Measurements from ENCODE around the gene IST1. TPM values are rescaled to one million over a fixed set of nuclear protein-coding genes. Genes with fewer than 3 reads are reported as not detected.

Gene IST1
- total and polyA plus RNA-seq, 9 of the 15 experiments (the other 6 are each of a cell fraction or from before 2014, with no cell fraction given): 135 to 334 (median 188) TPM

- no peak for TF ChIP-seq PBX2 (CRISPR knock-in tag; IDR thresholded peaks at IDR 0.05; ENCODE audit: low read depth)
- no peak for TF ChIP-seq PBX2 (tag; conservative IDR thresholded peaks at IDR 0.05; ENCODE audit: low read depth)
Measured at GRCh38 chr16:71899171-71899570, 3.8 kb downstream of the IST1 start (continued).

GRCh38 chr16:71902656-71903365, 7.5 kb downstream of the IST1 start:
- no peaks in the 10 kb centered on the region for H3K9me3 ChIP-seq (replicated peaks; ENCODE audit: control insufficient read depth, insufficient read depth, low read depth, low read length)
- 83% methylated on average over 5 of the region's 5 CpGs for WGBS (ENCODE audit: insufficient coverage, low coverage, missing lambda C conversion rate)
- H3K36me3 ChIP-seq (ENCODE audit: control insufficient read depth, insufficient read depth, low read length): peaks cover 17% of the 10 kb centered on the region
- CTCF ChIA-PET (ENCODE audit: low intra/inter-chr PET ratio): no interaction called here
- no peaks in the 10 kb centered on the region for H3K9me1 ChIP-seq (ENCODE audit: control insufficient read depth, insufficient read depth, low read length)
- H3K4me2 ChIP-seq (ENCODE audit: insufficient read depth, low read length): no peak overlapping the region
- FAIRE-seq (no peak), DNase-seq (ENCODE audit: extremely low read depth in 1 of 4, low spot score in 3 of 4) (no peak), ATAC-seq (no peak)
- no peak overlapping the region for H2AFZ ChIP-seq (ENCODE audit: low read depth, low read length)
- no TSS peak for BruUV-seq (replicated peaks)
- H3K27me3 ChIP-seq (ENCODE audit: control insufficient read depth in 2 of 2, insufficient read depth in 2 of 2, low read length in 2 of 2): no peaks in the 10 kb centered on the region
- intact Hi-C loops (cut with micrococcal nuclease): no loop called here
- H3K27ac ChIP-seq (ENCODE audit: extremely low read depth, low read depth, low read length): no peak overlapping the region
- in situ Hi-C loops (cut with MboI): no loop called here
- POLR2A ChIA-PET: interaction anchor here (0.6 to 1.5 kb wide), 5 partner anchors 8 to 12 kb away, joined by 3 to 5 read pairs (median 4); partner anchors contain the start of gene IST1
- peaks cover 99% of the 10 kb centered on the region for H3K79me2 ChIP-seq (ENCODE audit: control insufficient read depth, insufficient read depth, low read length)
- peaks cover 18% of the 10 kb centered on the region; the same call in 1 of the 2 replicates for H4K20me1 ChIP-seq (replicated peaks; ENCODE audit: control insufficient read depth, insufficient read depth, low read length)
- H3K4me3 ChIP-seq: no peak overlapping the region
- H3K9ac ChIP-seq (ENCODE audit: insufficient read depth in 1 of 2, low read depth in 2 of 2, low read length in 2 of 2): no peak overlapping the region
- peaks cover 0 to 12% of the 10 kb centered on the region in 2 experiments; a peak in 3 of 5 replicates for H3K4me1 ChIP-seq (replicated peaks in 1 of 2; ENCODE audit: control insufficient read depth in 2 of 2, insufficient read depth in 2 of 2, low read length in 2 of 2)
- TF ChIP-seq C11orf30 (IDR thresholded peaks at IDR 0.05; ENCODE audit: low read depth) (peak; percentile 74; the same call in 1 of the 2 replicates), ZNF316 (IDR thresholded peaks at IDR 0.05) (peak; percentile 90), CBX8 (IDR thresholded peaks at IDR 0.05; ENCODE audit: borderline replicate concordance, extremely low read depth, low read depth, low read length, poor library complexity, severe bottlenecking) (no peak), NELFE (IDR thresholded peaks at IDR 0.05; ENCODE audit: insufficient read depth, insufficient read length) (no peak), MLLT1 (IDR thresholded peaks at IDR 0.05) (no peak), FOXK2 (conservative IDR thresholded peaks at IDR 0.05 in 1 of 2, IDR thresholded peaks at IDR 0.05 in 1 of 2; ENCODE audit: low read depth in 2 of 2) (no peak), SMARCA4 (IDR thresholded peaks at IDR 0.05) (no peak), ZNF174 (CRISPR knock-in tag; IDR thresholded peaks at IDR 0.05) (no peak), CHCHD3 (CRISPR knock-in tag; IDR thresholded peaks at IDR 0.05) (no peak), RB1 (IDR thresholded peaks at IDR 0.05; ENCODE audit: low read depth) (no peak), FOXA3 (CRISPR knock-in tag; conservative IDR thresholded peaks at IDR 0.05 in 1 of 2, IDR thresholded peaks at IDR 0.05 in 1 of 2) (no peak), ZC3H8 (IDR thresholded peaks at IDR 0.05) (no peak), MAFG (tag; conservative IDR thresholded peaks at IDR 0.05) (peak; percentile 16; the same call in 1 of the 2 replicates), RBM25 (IDR thresholded peaks at IDR 0.05; ENCODE audit: low read depth, low read length, severe bottlenecking) (peak; percentile 40), PRPF4 (IDR thresholded peaks at IDR 0.05; ENCODE audit: insufficient read depth, low read depth, low read length, poor library complexity, severe bottlenecking) (no peak), KLF1 (tag; IDR thresholded peaks at IDR 0.05) (no peak)

All from K562 (cell line).